Measurements from ENCODE around the gene TRAF4.
"Not testable (repeated sequence)": the region's sequence is repeated elsewhere in the genome, so short reads cannot be mapped to it uniquely, and the experiment has no call there.

The TRAF4 gene

DNA sequence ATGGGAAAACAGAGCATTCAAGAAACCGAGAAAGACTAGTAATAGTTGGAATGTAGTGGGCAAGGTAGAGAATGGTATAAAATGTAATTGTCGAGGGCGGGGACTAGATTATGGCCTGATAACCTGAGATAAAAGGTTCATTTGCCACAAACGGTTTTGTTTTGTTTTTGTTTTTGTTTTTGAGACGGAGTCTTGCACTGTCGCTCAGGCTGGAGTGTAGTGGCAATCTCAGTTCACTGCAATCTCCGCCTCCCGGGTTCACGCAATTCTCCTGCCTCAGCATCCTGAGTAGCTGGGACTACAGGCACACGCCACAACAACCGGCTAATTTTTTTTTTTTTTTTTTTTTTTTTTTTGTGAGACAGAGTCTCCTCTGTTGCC is 13.9 kb upstream of the TRAF4 start:
- DNase-seq (ENCODE audit: low spot score), result no peak

- DNase-seq (ENCODE audit: low spot score), result no peak
Observed at GRCh38 chr17:28733346-28733745, 10.5 kb upstream of the TRAF4 start.

DNA sequence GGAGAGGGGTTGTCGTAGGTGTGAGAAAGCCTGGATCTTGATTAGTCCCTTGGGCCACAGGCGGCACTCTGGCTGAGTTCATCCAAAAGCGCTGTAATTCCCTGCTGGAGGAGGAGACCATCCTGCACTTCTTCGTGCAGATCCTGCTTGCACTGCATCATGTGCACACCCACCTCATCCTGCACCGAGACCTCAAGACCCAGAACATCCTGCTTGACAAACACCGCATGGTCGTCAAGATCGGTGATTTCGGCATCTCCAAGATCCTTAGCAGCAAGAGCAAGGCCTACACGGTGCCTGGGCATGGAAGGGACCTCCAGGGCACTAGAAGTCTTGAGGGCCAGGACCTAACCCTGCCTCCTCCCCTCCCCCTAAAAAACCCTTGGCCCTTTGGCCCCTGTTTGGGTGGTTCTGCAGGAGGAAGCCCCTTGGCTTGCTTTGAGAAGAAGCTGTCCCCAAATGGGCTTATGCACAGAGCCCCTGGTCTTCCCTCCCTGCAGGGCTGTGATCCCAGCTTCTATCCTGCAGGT is 9.0 kb upstream of the TRAF4 start:
- DNase-seq (ENCODE audit: low spot score), result no peak

GRCh38 chr17:28735242-28735722 is 8.5 kb upstream of the TRAF4 start:
- DNase-seq (ENCODE audit: low spot score), result no peak

DNA sequence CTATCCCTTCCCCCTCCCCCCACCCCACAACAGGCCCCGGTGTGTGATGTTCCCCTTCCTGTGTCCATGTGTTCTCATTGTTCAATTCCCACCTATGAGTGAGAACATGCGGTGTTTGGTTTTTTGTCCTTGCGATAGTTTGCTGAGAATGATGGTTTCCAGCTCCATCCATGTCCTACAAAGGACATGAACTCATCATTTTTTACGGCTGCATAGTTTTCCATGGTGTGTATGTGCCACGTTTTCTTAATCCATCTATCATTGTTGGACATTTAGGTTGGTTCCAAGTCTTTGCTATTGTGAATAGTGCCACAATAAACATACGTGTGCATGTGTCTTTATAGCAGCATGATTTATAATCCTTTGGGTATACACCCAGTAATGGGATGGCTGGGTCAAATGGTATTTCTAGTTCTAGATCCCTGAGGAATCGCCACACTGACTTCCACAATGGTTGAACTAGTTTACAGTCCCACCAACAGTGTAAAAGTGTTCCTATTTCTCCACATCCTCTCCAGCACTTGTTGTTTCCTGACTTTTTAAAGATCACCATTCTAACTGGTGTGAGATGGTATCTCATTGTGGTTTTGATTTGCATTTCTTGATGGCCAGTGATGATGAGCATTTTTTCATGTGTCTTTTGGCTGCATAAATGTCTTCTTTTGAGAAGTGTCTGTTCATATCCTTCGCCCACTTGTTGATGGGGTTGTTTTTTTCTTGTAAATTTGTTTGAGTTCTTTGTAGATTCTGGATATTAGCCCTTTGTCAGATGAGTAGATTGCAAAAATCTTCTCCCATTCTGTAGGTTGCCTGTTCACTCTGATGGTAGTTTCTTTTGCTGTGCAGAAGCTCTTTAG is 7.7 kb upstream of the TRAF4 start:
- not testable (repeated sequence) for DNase-seq (ENCODE audit: low spot score)

DNA sequence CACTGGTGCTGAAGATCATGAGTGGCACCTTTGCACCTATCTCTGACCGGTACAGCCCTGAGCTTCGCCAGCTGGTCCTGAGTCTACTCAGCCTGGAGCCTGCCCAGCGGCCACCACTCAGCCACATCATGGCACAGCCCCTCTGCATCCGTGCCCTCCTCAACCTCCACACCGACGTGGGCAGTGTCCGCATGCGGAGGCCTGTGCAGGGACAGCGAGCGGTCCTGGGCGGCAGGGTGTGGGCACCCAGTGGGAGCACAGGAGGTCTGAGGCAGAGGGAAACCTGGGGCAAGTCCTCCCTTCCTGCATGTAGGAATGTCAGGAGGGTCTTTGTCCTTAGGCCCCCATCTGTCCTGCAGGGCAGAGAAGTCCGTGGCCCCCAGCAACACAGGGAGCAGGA is 6.5 kb upstream of the TRAF4 start:
- no peak for DNase-seq (ENCODE audit: low spot score)

- no peak for DNase-seq (ENCODE audit: low spot score)
Observed at GRCh38 chr17:28737770-28738679, 5.8 kb upstream of the TRAF4 start.

GRCh38 chr17:28738680-28739384 is 5.0 kb upstream of the TRAF4 start:
- no peak for DNase-seq (ENCODE audit: low spot score)

- DNase-seq (ENCODE audit: low spot score), result no peak
Observed at GRCh38 chr17:28740406-28741357, 3.1 kb upstream of the TRAF4 start.

DNA sequence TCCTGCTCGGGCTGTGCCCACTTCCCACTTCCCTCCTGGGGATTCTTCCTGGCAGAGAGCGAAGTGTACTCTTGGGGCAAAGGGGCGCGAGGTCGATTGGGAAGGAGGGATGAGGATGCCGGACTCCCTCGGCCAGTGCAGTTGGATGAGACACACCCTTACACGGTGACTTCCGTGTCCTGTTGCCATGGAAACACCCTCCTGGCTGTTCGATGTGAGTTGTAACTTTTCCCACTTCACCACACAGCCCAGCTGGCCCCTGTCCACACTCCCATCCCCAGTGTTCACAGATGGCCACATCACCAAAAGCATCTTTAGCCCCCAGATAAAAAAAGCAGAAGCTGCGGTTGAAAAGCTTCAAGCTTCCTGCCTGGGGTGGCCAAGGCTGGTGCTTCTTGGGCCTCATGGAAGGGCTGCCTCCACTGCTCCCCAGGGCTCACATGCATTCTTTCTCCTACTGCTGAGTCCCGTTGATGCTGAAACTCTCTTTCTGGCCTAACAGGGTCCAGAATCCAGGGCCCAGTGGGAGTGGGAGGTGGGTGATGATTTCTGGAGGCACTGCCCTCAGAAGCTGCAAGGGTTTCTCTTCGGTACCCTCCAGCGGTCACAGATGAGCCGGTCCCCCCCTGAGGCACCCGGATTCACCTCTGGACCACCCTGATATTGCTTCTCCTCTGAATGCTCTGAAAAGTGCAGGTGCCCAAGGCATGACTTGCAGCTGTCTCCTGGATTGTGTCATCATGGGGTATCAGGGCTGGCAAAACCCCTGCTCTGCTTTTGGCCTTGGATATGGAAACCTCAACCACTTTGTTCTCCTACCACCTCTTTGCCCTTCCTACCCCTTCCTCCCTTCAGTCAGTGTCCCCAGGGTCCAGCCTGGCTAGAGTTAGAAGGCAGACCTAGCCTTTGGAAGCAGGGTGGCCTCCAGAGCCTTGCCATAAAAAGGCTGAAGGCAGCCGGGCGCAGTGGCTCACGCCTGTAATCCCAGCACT is 2.2 kb upstream of the TRAF4 start:
- DNase-seq (ENCODE audit: low spot score), result no peak

GRCh38 chr17:28744104-28744971 is 527 bp downstream of the TRAF4 start:
- DNase-seq (ENCODE audit: low spot score), result peak; percentile 84

DNA sequence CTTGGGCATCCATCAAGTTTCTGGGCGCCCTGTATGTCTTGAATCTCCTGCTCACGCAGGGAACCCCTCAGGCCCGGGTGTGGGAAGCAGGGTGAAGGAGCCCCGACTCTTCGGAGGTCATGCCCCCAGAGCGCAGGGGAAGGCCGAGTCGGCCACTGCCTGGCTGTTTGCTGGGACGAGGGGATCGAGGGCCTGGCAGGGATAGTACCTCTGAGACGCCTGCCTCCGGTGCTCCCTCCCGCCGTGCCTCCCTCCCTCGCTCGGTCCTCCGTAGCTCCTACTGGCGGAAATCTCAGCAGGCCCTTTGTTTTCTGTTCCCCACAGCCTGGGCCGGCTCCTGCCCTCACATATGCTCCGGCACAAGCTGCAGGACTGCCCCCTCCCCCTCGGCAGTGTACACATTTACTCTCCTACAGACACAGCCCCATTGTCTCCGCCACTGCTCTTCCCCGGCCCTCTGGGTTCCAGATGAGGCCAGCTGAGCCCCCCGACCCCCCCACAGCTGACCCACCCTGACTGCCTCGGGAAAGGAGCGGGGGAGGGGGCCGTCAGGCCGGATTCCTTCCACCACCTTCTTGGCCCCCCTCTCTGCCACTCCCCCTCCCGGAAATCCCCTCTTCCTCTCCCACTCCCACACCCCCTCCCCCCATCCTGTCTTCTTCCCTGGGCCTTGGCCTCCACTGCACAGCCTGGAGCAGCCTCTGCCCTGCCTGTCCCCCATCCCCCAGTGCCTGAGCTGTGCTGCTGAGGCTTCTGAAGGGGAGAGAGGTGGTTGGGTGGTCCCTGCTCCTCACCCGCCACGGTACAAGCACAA is 1.4 kb downstream of the TRAF4 start:
- DNase-seq (ENCODE audit: low spot score), result peak; percentile 80

GRCh38 chr17:28745786-28746411 is 2.1 kb downstream of the TRAF4 start:
- DNase-seq (ENCODE audit: low spot score), result no peak

- no peak for DNase-seq (ENCODE audit: low spot score)
Observed at GRCh38 chr17:28746611-28747050, 2.8 kb downstream of the TRAF4 start.

DNA sequence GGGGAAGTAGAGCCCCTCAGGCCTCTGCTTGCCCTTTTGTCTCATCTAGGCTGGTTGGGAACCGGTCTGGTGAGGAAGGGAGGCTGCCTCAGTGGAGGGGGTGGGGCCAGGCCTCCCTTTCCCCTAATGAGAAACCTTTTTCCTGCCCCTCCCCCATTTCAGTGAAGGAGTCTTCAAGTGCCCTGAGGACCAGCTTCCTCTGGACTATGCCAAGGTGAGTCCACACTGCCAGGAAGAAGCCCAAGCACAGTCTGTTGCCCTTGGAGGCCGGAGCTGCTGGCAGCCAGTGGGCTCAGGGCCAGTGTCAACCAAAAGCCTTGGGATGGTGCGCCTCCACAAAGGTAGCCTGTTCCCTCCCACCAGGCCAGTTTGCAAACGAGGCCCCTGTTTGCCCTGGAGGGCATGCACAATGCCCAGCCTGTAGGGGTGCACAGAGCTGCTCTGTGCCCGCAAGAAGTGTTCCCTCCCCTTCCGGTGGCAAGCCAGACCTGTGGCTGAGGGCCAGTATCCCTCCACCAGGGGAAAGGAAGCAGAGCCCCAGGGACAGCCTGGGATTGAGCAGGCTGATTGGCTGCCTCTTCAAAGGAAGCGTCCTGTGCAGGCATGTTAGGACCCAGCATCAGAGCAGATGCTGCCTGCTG is 3.4 kb downstream of the TRAF4 start:
- no peak for DNase-seq (ENCODE audit: low spot score)
